Activated T-cell treated with anti-CD3 and anti-CD28 coated beads, Interleukin-2, amount 50 U/mL, for 4 hours (primary cell): ENCODE data around the gene ARHGAP8. TPM values are rescaled to one million over a fixed set of nuclear protein-coding genes. Genes with fewer than 3 reads are reported as not detected.
"Not testable (repeated sequence)": the region's sequence is repeated elsewhere in the genome, so short reads cannot be mapped to it uniquely, and the experiment has no call there.

Source experiments
- ATAC-seq, 2 donors: fragments of 200-7000 bp; cut with Tn5 transposase; one replicate each; pipeline ENCODE4 v1.10.0; 2021
- DNase-seq: peaks from one replicate; pipeline ENCODE4 v3.0.0-alpha.2; 2020
- H3K27me3 Mint-ChIP-seq: one replicate; pipeline ENCODE4 v1.8.0; 2021; ENCODE audit warnings: low read depth, mixed read lengths
- H3K36me3 Mint-ChIP-seq: one replicate; pipeline ENCODE4 v1.8.0; 2022; ENCODE audit warnings: mixed read lengths; ENCODE audit not compliant: insufficient read depth
- H3K4me1 Mint-ChIP-seq: one replicate; pipeline ENCODE4 v1.8.0; 2021; ENCODE audit warnings: low read depth, mixed read lengths
- H3K4me3 Mint-ChIP-seq: one replicate; pipeline ENCODE4 v1.8.0; 2021; ENCODE audit warnings: mild to moderate bottlenecking, moderate library complexity, mixed read lengths
- H3K9me3 Mint-ChIP-seq: one replicate; pipeline ENCODE4 v1.8.0; 2021; ENCODE audit warnings: mixed read lengths
- total RNA-seq, 3 donors: library from RNA; stranded (reverse); gene quantifications; one replicate each; pipeline ENCODE4 v1.2.1, GENCODE V29; 2021

ARHGAP8 gene
- total RNA-seq, 3 donors from 2014 or later = 0.53 to 2.0 (median 1.0) TPM

- Mint-ChIP-seq H3K4me3 (no peak overlapping the region), H3K36me3 (no peaks in the 10 kb centered on the region), H3K27me3 (peaks cover 9% of the 10 kb centered on the region), H3K4me1 (no peaks in the 10 kb centered on the region), H3K9me3 (no peaks in the 10 kb centered on the region)
- ATAC-seq = no peak
- no peak for DNase-seq
Measured at GRCh38 chr22:44786136-44786535, 33.8 kb downstream of the ARHGAP8 start.

DNA sequence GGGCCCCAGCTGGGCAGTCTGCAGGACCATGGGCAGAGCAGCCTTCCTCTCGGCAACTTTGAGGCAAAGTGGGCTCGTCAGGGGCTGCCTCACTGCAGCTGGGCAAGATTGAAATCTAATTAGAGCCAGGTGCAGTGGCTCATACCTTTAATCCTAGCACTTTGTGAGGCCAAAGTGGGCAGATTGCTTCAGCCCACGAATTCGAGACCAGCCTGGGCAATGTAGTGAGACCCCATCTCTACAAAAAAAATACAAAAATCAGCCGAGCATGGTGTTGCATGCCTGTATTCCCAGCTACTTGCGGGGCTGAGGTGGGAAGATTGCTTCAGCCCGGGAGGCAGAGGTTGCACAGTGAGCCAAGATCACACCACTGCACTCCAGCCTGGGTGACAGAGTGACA lies 34.2 kb downstream of the ARHGAP8 start:
- DNase-seq = no peak
- H3K36me3 Mint-ChIP-seq = no peaks in the 10 kb centered on the region
- H3K4me3 Mint-ChIP-seq = no peak overlapping the region
- H3K4me1 Mint-ChIP-seq = no peaks in the 10 kb centered on the region
- no peak for ATAC-seq
- H3K27me3 Mint-ChIP-seq = peaks cover 9% of the 10 kb centered on the region
- H3K9me3 Mint-ChIP-seq = no peaks in the 10 kb centered on the region

GRCh38 chr22:44787832-44788231 lies 35.5 kb downstream of the ARHGAP8 start:
- Mint-ChIP-seq H3K9me3 (no peaks in the 10 kb centered on the region), H3K4me1 (no peaks in the 10 kb centered on the region), H3K27me3 (peaks cover 9% of the 10 kb centered on the region), H3K4me3 (no peak overlapping the region), H3K36me3 (no peaks in the 10 kb centered on the region)
- DNase-seq = no peak
- ATAC-seq = no peak

GRCh38 chr22:44793106-44793505 lies 40.7 kb downstream of the ARHGAP8 start:
- H3K27me3 Mint-ChIP-seq = peaks cover 3% of the 10 kb centered on the region
- no peaks in the 10 kb centered on the region for H3K4me1 Mint-ChIP-seq
- no peaks in the 10 kb centered on the region for H3K9me3 Mint-ChIP-seq
- H3K4me3 Mint-ChIP-seq = no peak overlapping the region
- no peak for DNase-seq
- no peaks in the 10 kb centered on the region for H3K36me3 Mint-ChIP-seq
- ATAC-seq = no peak

DNA sequence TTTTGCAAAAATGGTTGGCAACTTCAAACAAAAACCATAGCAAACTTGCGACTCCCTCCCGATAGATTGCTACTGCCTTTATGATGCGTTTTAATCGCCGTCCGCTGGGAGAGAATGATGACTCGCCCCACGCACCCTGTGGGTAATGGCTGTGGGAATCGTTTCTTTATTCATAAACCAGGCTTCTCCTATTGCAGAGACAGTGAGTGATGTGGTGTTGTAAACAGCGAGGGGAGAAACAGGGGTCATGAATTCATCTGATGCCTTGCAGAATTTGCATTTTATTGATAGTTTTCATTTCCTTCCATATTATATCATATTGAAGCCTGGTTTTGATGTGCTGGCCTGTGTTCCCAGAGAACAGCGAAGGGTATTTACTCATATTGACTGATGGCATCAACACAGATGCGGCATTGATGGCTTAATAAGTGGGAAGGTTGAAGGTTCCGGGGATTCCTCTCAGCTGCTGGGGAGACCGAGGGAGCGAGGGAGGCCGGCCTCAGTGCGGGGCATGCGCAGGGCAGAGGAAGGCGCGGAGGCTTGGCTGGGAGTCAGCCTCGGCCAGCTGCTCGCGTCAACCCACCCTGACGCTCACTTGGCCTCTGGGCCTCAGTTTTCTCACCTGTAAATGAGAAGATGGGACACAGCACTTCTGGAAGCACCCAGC lies 41.3 kb downstream of the ARHGAP8 start:
- no peak for ATAC-seq
- no peaks in the 10 kb centered on the region for H3K36me3 Mint-ChIP-seq
- H3K9me3 Mint-ChIP-seq = no peaks in the 10 kb centered on the region
- no peak for DNase-seq
- H3K4me1 Mint-ChIP-seq = no peaks in the 10 kb centered on the region
- H3K4me3 Mint-ChIP-seq = no peak overlapping the region
- H3K27me3 Mint-ChIP-seq = peaks cover 3% of the 10 kb centered on the region

GRCh38 chr22:44795701-44796630 lies 43.6 kb downstream of the ARHGAP8 start:
- Mint-ChIP-seq H3K4me3 (no peak overlapping the region), H3K36me3 (no peaks in the 10 kb centered on the region), H3K4me1 (no peaks in the 10 kb centered on the region), H3K27me3 (peaks cover 3% of the 10 kb centered on the region), H3K9me3 (no peaks in the 10 kb centered on the region)
- ATAC-seq (no peak), DNase-seq (no peak)

DNA sequence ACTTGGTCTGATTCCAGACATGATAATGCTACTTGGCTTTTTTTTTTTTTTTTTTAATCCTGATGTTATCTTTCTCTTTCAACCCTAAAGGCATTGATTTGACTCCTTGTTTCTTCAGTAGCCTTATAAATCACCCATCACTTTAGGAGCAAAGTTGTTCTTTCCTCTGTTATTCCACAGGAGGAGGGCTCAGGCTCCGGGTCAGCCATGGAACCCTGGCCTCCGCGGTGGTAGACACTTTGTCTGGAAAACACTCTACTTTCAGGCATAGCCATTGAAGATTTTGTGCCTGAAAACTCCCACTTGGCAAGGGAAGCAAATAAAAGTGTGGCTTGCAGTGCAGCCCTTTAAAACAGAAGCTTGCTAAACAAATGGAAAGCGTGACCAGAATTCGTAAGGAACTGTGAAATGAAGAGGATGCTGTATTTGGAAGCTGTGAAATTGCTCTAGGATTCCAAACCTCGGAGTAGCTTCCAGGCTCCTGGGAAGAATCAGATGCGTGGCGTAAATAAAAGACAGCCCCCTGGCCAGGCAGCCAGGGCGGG lies 44.9 kb downstream of the ARHGAP8 start:
- H3K9me3 Mint-ChIP-seq = no peaks in the 10 kb centered on the region
- no peaks in the 10 kb centered on the region for H3K4me1 Mint-ChIP-seq
- ATAC-seq (no peak), DNase-seq (no peak)
- no peak overlapping the region for H3K4me3 Mint-ChIP-seq
- H3K36me3 Mint-ChIP-seq = no peaks in the 10 kb centered on the region
- peaks cover 3% of the 10 kb centered on the region for H3K27me3 Mint-ChIP-seq

DNA sequence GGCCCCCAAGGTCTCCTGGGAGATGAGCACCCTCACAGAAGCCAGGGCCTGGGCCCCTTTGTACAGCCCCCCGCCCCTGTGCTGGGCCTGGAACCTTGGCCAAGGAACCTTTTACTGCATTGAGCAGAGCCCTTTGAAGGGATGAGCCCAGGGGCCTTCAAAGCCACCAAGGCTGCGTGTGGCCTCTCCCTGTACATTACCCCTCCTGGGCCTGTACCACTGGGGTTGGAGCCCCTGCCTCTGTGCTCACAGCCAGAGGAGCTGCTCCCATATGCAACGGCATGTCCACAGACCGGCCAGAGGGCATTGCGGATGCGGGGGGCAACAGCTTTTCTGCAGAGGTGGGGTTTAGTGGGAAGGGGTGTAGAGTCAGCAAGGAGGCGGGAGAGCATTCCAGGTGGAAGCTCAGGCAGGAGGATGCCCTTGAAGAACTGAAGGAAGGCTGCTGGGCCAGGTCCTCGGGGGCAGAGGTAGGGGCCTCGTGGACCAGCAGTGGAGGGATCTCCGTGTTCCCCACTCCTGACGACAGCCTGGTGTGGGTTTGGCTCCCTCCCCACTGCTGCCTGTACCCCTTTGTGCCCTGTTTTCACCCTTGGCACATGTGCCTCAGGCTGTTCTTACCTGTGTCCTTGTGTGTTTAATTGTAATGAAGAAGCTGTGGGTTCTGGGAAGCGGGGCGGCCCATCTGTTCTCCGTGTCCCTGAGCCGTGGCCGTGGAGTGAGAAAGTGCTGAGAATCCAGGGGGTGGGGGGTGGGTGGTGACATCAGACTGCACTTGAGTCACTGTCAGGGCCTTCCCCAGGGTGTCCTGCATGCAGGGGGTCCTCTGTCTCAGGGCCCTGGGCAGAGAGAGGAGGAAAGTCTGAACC lies 46.9 kb downstream of the ARHGAP8 start:
- ATAC-seq = no peak
- H3K4me1 Mint-ChIP-seq = no peaks in the 10 kb centered on the region
- peaks cover 4% of the 10 kb centered on the region for H3K27me3 Mint-ChIP-seq
- DNase-seq = no peak
- H3K9me3 Mint-ChIP-seq = no peaks in the 10 kb centered on the region
- H3K36me3 Mint-ChIP-seq = no peaks in the 10 kb centered on the region
- no peak overlapping the region for H3K4me3 Mint-ChIP-seq

- not testable (repeated sequence) for H3K9me3 Mint-ChIP-seq, ATAC-seq, H3K36me3 Mint-ChIP-seq
Measured at GRCh38 chr22:44799946-44800634, 47.7 kb downstream of the ARHGAP8 start.

GRCh38 chr22:44801476-44801875 lies 49.1 kb downstream of the ARHGAP8 start:
- Mint-ChIP-seq H3K4me3 (no peak overlapping the region), H3K36me3 (no peaks in the 10 kb centered on the region), H3K27me3 (peaks cover 13% of the 10 kb centered on the region), H3K4me1 (no peaks in the 10 kb centered on the region), H3K9me3 (no peaks in the 10 kb centered on the region)
- DNase-seq (no peak), ATAC-seq (no peak)

More at GRCh38 chr22:44799946-44800634, 47.7 kb downstream of the ARHGAP8 start:
- H3K4me3 Mint-ChIP-seq, DNase-seq, H3K27me3 Mint-ChIP-seq, H3K4me1 Mint-ChIP-seq: not testable (repeated sequence)

DNA sequence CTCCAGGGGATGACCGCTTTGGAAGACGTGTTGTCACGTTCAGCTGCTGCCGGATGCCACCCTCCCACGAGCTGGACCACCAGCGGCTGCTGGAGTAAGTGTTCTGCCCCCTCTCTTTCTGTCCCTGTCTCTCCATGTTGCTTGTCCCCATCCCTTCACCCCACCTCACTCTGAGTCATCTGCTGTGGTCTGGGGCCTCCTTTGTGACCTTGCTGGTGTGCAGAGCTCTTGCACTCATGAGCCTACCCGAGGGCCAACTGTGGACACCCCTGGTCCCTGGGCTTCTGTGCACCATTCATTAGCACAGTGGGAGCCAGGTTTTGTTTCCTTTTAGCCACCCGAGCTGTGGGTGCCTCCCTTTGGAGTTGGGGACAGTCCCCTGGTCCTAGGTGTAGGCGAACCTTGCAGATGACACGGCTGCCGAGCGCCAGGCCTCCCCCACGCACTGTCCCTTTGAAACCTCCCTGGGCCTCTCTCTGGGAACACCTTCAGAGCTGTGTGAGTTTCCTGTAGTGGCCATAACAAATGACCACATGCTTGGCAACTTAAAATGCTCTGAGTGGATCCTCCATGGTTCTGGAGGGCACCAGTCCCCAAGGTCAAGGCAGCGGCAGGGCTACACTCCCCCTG lies 49.8 kb downstream of the ARHGAP8 start:
- ATAC-seq (no peak), DNase-seq (no peak)
- no peak overlapping the region for H3K4me3 Mint-ChIP-seq
- H3K27me3 Mint-ChIP-seq = peaks cover 11% of the 10 kb centered on the region
- no peaks in the 10 kb centered on the region for H3K9me3 Mint-ChIP-seq
- no peaks in the 10 kb centered on the region for H3K36me3 Mint-ChIP-seq
- no peaks in the 10 kb centered on the region for H3K4me1 Mint-ChIP-seq

- Mint-ChIP-seq H3K4me3 (no peak overlapping the region), H3K27me3 (peaks cover 10% of the 10 kb centered on the region), H3K4me1 (no peaks in the 10 kb centered on the region), H3K36me3 (no peaks in the 10 kb centered on the region), H3K9me3 (no peaks in the 10 kb centered on the region)
- DNase-seq (no peak), ATAC-seq (no peak)
Measured at GRCh38 chr22:44802956-44803355, 50.6 kb downstream of the ARHGAP8 start.

DNA sequence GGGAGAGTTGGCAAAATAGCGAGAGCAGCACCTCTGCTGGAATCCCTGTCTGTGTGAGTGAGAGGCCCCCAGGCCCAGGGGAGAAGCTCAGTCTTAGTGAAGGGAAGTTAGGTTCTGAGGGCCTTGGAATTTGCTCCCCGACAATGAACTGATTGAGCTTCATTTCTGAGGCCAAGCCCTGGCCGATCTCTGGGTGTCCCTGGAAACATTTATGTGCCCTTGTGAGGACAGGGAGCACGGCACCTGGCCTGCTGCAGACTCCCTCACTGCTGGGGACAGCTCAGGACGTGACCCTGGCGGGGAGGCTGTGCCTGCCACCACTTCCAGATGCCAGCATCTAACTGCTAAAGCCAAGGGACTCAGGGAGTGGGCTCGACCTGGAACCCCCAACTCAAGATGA lies 52.0 kb downstream of the ARHGAP8 start:
- peaks cover 4% of the 10 kb centered on the region for H3K4me1 Mint-ChIP-seq
- no peak overlapping the region for H3K4me3 Mint-ChIP-seq
- no peak for ATAC-seq
- no peaks in the 10 kb centered on the region for H3K36me3 Mint-ChIP-seq
- no peak for DNase-seq
- peaks cover 10% of the 10 kb centered on the region for H3K27me3 Mint-ChIP-seq
- H3K9me3 Mint-ChIP-seq = no peaks in the 10 kb centered on the region
